SU-DHL-6 (cell line): ENCODE data around the gene UNC5A.

Experiments used
- H2AFZ ChIP-seq: fragments of 200-600 bp; sonication (generic); 2 replicates; pipeline ENCODE4 v1.6.1; 2014; ENCODE audit warnings: low read depth, mild to moderate bottlenecking, moderate library complexity, mixed read lengths, antibody characterized with exemption, low read length; ENCODE audit not compliant: severe bottlenecking
- H3F3A ChIP-seq: fragments of 200-600 bp; shearing (Covaris generic); 2 replicates; pipeline ENCODE4 v1.6.0; 2016; ENCODE audit warnings: antibody characterized with exemption, mild to moderate bottlenecking; ENCODE audit not compliant: insufficient read depth
- H3K27ac ChIP-seq: fragments of 200-600 bp; sonication (generic); 2 replicates; pipeline ENCODE4 v1.5.1; 2016; ENCODE audit warnings: low read depth, mild to moderate bottlenecking, low read length, moderate library complexity, mixed read lengths
- H3K27me3 ChIP-seq: fragments of 200-600 bp; sonication (generic), shearing (Covaris generic); 2 replicates; pipeline ENCODE4 v1.6.0; 2014; ENCODE audit warnings: mild to moderate bottlenecking, low read length
- H3K36me3 ChIP-seq: fragments of 200-600 bp; sonication (generic); 2 replicates; pipeline ENCODE4 v1.6.1; 2014; ENCODE audit warnings: mild to moderate bottlenecking, low read length, mixed read lengths
- H3K4me2 ChIP-seq: fragments of 300-600, 200-600 bp; shearing (Covaris generic), sonication (generic); 2 replicates; pipeline ENCODE4 v1.6.0; 2014; ENCODE audit warnings: low read length, low read depth, mild to moderate bottlenecking; ENCODE audit not compliant: poor library complexity, severe bottlenecking
- H3K4me3 ChIP-seq: fragments of 200-600 bp; sonication (generic); 2 replicates; pipeline ENCODE4 v1.5.1; 2014; ENCODE audit warnings: antibody characterized with exemption, low read length, mild to moderate bottlenecking, mixed read lengths; ENCODE audit not compliant: insufficient read depth, poor library complexity, severe bottlenecking
- H3K79me2 ChIP-seq: fragments of 200-600 bp; sonication (generic); 2 replicates; pipeline ENCODE4 v1.6.1; 2014; ENCODE audit warnings: mild to moderate bottlenecking, low read length, moderate library complexity; ENCODE audit not compliant: insufficient read depth
- H3K9ac ChIP-seq: fragments of 200-600 bp; sonication (generic); 2 replicates; pipeline ENCODE4 v1.7.0; 2014; ENCODE audit warnings: mild to moderate bottlenecking, low read length
- H3K9me2 ChIP-seq: fragments of 200-600 bp; sonication (generic); replicated peaks from 2 replicates; pipeline ENCODE4 v1.6.1; 2014; ENCODE audit warnings: low read length; ENCODE audit not compliant: insufficient read depth
- H3K9me3 ChIP-seq: fragments of 200-600 bp; sonication (generic); 2 replicates; pipeline ENCODE4 v1.6.1; 2014; ENCODE audit warnings: low read length, mixed read lengths; ENCODE audit not compliant: insufficient read depth
- H4K20me1 ChIP-seq: fragments of 200-600 bp; sonication (generic); 2 replicates; pipeline ENCODE4 v1.6.1; 2014; ENCODE audit warnings: low read depth, mild to moderate bottlenecking, antibody characterized with exemption, low read length, moderate library complexity, mixed read lengths
- EZH2phosphoT487 ChIP-seq: fragments of 200-600 bp; sonication (generic), shearing (Covaris generic); conservative IDR thresholded peaks from 2 replicates; pipeline ENCODE4 v1.6.1; 2018; ENCODE audit warnings: mild to moderate bottlenecking, antibody characterized with exemption, low read length, moderate library complexity, mixed read lengths
- TF ChIP-seq, protein P1 (sequence below): fragments of 200-600 bp; sonication (generic); IDR thresholded peaks from one replicate; pipeline ENCODE4 v1.5.1; 2017; ENCODE audit warnings: antibody characterized with exemption, mild to moderate bottlenecking, low read length, moderate library complexity; ENCODE audit not compliant: insufficient read depth, poor library complexity, severe bottlenecking

Gene UNC5A

DNA sequence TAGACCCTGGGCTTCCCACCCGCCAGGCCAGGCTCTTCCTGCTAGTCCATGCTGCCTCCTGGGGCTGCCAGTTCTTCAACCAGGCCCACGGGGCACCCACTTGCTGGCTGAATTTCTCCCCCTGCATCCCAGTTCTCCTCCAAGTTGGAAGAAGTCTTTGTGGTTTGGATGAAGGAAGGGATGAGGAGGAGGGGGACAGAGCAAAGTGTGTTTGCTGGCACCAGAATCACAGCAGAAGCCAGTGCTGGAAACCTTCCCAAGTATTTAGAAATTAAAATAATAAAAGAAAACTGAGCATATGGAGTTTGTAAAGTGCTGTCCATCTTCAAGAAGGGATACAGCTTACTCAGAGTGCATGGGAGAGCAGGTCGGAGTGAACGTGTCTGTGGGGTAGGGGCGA, 19.4 kb upstream of the UNC5A start:
- Histone ChIP-seq H3F3A (no peaks in the 10 kb centered on the region), H3K4me3 (no peak overlapping the region), H3K4me2 (no peak overlapping the region), H3K79me2 (no peaks in the 10 kb centered on the region), H3K9me2 (no peaks in the 10 kb centered on the region), H3K27ac (no peak overlapping the region), H3K9me3 (no peaks in the 10 kb centered on the region), H2AFZ (no peak overlapping the region), H4K20me1 (no peaks in the 10 kb centered on the region), H3K36me3 (no peaks in the 10 kb centered on the region), H3K27me3 (no peaks in the 10 kb centered on the region), H3K9ac (no peak overlapping the region)
- TF ChIP-seq EZH2phosphoT487 = no peak
- TF ChIP-seq, protein P1, sequence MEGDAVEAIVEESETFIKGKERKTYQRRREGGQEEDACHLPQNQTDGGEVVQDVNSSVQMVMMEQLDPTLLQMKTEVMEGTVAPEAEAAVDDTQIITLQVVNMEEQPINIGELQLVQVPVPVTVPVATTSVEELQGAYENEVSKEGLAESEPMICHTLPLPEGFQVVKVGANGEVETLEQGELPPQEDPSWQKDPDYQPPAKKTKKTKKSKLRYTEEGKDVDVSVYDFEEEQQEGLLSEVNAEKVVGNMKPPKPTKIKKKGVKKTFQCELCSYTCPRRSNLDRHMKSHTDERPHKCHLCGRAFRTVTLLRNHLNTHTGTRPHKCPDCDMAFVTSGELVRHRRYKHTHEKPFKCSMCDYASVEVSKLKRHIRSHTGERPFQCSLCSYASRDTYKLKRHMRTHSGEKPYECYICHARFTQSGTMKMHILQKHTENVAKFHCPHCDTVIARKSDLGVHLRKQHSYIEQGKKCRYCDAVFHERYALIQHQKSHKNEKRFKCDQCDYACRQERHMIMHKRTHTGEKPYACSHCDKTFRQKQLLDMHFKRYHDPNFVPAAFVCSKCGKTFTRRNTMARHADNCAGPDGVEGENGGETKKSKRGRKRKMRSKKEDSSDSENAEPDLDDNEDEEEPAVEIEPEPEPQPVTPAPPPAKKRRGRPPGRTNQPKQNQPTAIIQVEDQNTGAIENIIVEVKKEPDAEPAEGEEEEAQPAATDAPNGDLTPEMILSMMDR = no peak

DNA sequence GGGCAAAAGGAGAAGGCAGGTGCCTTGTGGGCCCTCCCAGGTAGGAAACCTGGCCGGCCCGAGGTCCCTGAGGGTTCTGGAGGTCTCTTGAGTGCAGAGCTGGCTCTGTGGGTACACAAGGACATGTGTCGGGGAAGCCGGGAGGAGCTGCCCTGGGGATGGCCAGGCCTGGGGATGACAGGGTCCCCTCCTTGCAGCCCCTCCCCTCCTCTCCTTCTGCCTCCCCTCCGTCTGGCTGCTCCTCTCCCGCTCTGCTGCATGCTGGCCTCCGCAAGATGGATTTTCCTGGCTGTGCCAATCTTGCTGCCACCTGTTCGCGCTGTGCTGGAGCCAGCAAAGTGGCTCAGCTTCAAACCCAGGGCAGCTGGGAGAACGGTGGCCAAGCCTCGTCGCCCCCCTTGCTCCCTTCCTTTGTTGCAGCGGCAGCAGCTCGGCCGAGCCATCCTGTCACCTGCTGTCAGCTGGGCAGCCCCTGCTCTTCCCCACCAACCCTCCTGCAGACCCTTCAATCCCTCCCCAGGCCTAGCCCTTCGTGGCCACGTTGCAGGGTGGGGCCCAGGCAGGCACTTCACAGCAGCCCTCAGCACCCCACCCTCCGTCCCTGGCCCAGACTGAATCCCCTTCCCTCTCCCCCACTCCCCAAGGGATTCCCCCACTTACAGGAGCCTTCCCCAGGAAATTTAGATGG, 17.6 kb upstream of the UNC5A start:
- no peak overlapping the region for H3K4me2 ChIP-seq
- no peaks in the 10 kb centered on the region for H3K9me2 ChIP-seq
- no peak overlapping the region for H3K4me3 ChIP-seq
- H2AFZ ChIP-seq = no peak overlapping the region
- no peaks in the 10 kb centered on the region for H3K79me2 ChIP-seq
- H3K9ac ChIP-seq = no peak overlapping the region
- no peaks in the 10 kb centered on the region for H3K27me3 ChIP-seq
- H3K36me3 ChIP-seq = no peaks in the 10 kb centered on the region
- TF ChIP-seq EZH2phosphoT487 = no peak
- TF ChIP-seq, protein P1 = no peak
- H3K9me3 ChIP-seq = no peaks in the 10 kb centered on the region
- no peaks in the 10 kb centered on the region for H3F3A ChIP-seq
- no peak overlapping the region for H3K27ac ChIP-seq
- no peaks in the 10 kb centered on the region for H4K20me1 ChIP-seq

GRCh38 chr5:176793343-176793699, 17.0 kb upstream of the UNC5A start:
- Histone ChIP-seq H3K36me3 (no peaks in the 10 kb centered on the region), H3K9me2 (no peaks in the 10 kb centered on the region), H3K9ac (no peak overlapping the region), H2AFZ (no peak overlapping the region), H3K79me2 (no peaks in the 10 kb centered on the region), H3K4me3 (no peak overlapping the region), H3K27ac (no peak overlapping the region), H3K27me3 (no peaks in the 10 kb centered on the region), H3K9me3 (no peaks in the 10 kb centered on the region), H3K4me2 (no peak overlapping the region), H3F3A (no peaks in the 10 kb centered on the region), H4K20me1 (no peaks in the 10 kb centered on the region)
- TF ChIP-seq, protein P1 = no peak
- TF ChIP-seq EZH2phosphoT487 = no peak
